22Rv1 (cell line): ENCODE results near the gene RIC3.

Experiments
- ZFX ChIP-seq: fragments of 450-650 bp; IDR thresholded peaks from 2 replicates; pipeline ENCODE4 v1.6.1; 2017; ENCODE audit warnings: antibody characterized with exemption, borderline replicate concordance
- TF ChIP-seq, protein P1 (sequence below): fragments of 450-650 bp; IDR thresholded peaks from 2 replicates; pipeline ENCODE4 v1.5.1; 2017; ENCODE audit warnings: mild to moderate bottlenecking

DNA sequence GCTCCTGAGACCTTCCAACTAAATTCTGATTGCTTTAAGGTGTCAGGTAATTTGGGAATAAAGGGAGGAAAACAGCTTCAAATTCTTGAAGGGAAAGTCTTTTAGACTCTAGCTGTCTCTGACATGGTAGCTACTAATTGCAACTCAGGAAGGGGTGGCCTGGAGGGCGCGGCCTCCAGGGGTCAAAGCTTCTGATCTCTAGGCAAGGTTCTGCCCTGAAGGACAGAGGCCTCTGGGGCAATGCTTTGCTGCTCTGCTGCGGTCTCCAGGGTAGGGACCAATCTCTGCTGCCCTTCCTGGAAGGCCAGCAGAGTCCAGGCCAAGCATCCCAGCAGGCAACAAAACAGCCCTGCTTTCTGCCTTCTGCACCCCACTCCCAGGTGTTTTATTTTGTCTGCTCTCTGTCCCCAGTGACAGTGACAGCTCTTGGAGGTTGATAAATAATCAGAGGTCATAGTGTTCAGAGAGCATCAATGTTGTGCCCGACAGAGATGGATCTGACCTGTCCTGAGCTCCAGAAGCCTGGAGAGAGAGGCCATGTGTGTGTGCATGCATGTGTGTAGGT lies 89.6 kb downstream of the RIC3 start:
- TF ChIP-seq ZFX = no peak
- TF ChIP-seq, protein P1, sequence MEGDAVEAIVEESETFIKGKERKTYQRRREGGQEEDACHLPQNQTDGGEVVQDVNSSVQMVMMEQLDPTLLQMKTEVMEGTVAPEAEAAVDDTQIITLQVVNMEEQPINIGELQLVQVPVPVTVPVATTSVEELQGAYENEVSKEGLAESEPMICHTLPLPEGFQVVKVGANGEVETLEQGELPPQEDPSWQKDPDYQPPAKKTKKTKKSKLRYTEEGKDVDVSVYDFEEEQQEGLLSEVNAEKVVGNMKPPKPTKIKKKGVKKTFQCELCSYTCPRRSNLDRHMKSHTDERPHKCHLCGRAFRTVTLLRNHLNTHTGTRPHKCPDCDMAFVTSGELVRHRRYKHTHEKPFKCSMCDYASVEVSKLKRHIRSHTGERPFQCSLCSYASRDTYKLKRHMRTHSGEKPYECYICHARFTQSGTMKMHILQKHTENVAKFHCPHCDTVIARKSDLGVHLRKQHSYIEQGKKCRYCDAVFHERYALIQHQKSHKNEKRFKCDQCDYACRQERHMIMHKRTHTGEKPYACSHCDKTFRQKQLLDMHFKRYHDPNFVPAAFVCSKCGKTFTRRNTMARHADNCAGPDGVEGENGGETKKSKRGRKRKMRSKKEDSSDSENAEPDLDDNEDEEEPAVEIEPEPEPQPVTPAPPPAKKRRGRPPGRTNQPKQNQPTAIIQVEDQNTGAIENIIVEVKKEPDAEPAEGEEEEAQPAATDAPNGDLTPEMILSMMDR = no peak
